CD14-positive monocyte (primary cell): ENCODE measurements around the gene FNDC7. TPM values are rescaled to one million over a fixed set of nuclear protein-coding genes. Genes with fewer than 3 reads are reported as not detected.

Experiments
- DNase-seq, 3 donors: peaks; one replicate each; pipeline ENCODE4 v3.0.0-alpha.2; 2011 to 2022
- H2AFZ ChIP-seq: 2 replicates; pipeline ENCODE4 v1.6.0; 2012; ENCODE audit warnings: mild to moderate bottlenecking, low read depth, low read length, inconsistent platforms; ENCODE audit not compliant: insufficient read depth, poor library complexity, severe bottlenecking
- H3K27ac ChIP-seq, 2 donors: 1 replicate in 1 of 2; 2 replicates in 1 of 2; pipeline ENCODE4 v1.5.1; 2012 to 2013; ENCODE audit warnings: low read length in 2 of 2, control low read depth in 1 of 2, inconsistent platforms in 1 of 2, low read depth in 1 of 2, mild to moderate bottlenecking in 1 of 2
- H3K27me3 ChIP-seq, 2 donors: one replicate each; pipeline versions ENCODE4 v1.6.0 to v1.6.1; 2011 to 2013; ENCODE audit warnings: low read length in 2 of 2; ENCODE audit not compliant: control insufficient read depth in 2 of 2, insufficient read depth in 2 of 2
- H3K36me3 ChIP-seq, 2 donors: replicated peaks in 1 of 2; 1 replicate in 1 of 2; 2 replicates in 1 of 2; pipeline versions ENCODE4 v1.5.1 to v1.6.1; 2012 to 2013; ENCODE audit warnings: low read length in 2 of 2, control low read depth in 1 of 2, inconsistent platforms in 1 of 2, mild to moderate bottlenecking in 1 of 2; ENCODE audit not compliant: insufficient read depth in 2 of 2, control insufficient read depth in 1 of 2
- H3K4me1 ChIP-seq, 2 donors: 1 replicate in 1 of 2; 2 replicates in 1 of 2; pipeline versions ENCODE4 v1.5.1 to v1.6.1; 2012 to 2013; ENCODE audit warnings: low read length in 2 of 2, control low read depth in 1 of 2, inconsistent platforms in 1 of 2, mild to moderate bottlenecking in 1 of 2, moderate library complexity in 1 of 2; ENCODE audit not compliant: insufficient read depth in 2 of 2, control insufficient read depth in 1 of 2
- H3K4me2 ChIP-seq: replicated peaks from 2 replicates; pipeline ENCODE3; 2012; ENCODE audit warnings: low read length, moderate library complexity, mild to moderate bottlenecking; ENCODE audit not compliant: poor library complexity, severe bottlenecking; ENCODE audit errors: extremely low read depth
- H3K4me3 ChIP-seq, 3 experiments: fragments of 200-600 bp in 1 of 3; sonication (generic) in 1 of 3; replicated peaks in 1 of 3; 1 replicate in 2 of 3; 2 replicates in 1 of 3; pipeline ENCODE4 v1.5.1; 2011 to 2013; ENCODE audit warnings: low read length in 3 of 3, mild to moderate bottlenecking in 3 of 3, control low read depth in 2 of 3, low read depth in 2 of 3, inconsistent platforms in 1 of 3, moderate library complexity in 1 of 3
- H3K79me2 ChIP-seq: 2 replicates; pipeline ENCODE4 v1.6.0; 2012; ENCODE audit warnings: mild to moderate bottlenecking, control low read depth, inconsistent platforms, low read length, moderate library complexity; ENCODE audit not compliant: insufficient read depth
- H3K9ac ChIP-seq: 2 replicates; pipeline ENCODE4 v1.6.0; 2017; ENCODE audit warnings: low read length, mild to moderate bottlenecking; ENCODE audit not compliant: insufficient read depth, poor library complexity, severe bottlenecking
- H3K9me3 ChIP-seq, 2 donors: replicated peaks in 1 of 2; 1 replicate in 1 of 2; 2 replicates in 1 of 2; pipeline versions ENCODE4 v1.5.1 to v1.6.1; 2012 to 2013; ENCODE audit warnings: low read length in 2 of 2, control low read depth in 1 of 2; ENCODE audit not compliant: control insufficient read depth in 1 of 2, insufficient read depth in 1 of 2
- H4K20me1 ChIP-seq: 2 replicates; pipeline ENCODE4 v1.6.0; 2012; ENCODE audit warnings: mild to moderate bottlenecking, low read length, control low read depth, moderate library complexity; ENCODE audit not compliant: insufficient read depth
- H3K27ac Mint-ChIP-seq, 7 donors: one replicate each; pipeline ENCODE4 v1.8.0; 2020; ENCODE audit warnings: mild to moderate bottlenecking in 7 of 7, mixed read lengths in 7 of 7, moderate library complexity in 6 of 7, inconsistent platforms in 2 of 7
- H3K27me3 Mint-ChIP-seq, 3 donors: one replicate each; pipeline ENCODE4 v1.8.0; 2021 to 2022; ENCODE audit warnings: low read depth in 3 of 3, mild to moderate bottlenecking in 3 of 3, mixed read lengths in 3 of 3, moderate library complexity in 3 of 3, inconsistent platforms in 1 of 3
- H3K36me3 Mint-ChIP-seq, 2 donors: one replicate each; pipeline ENCODE4 v1.8.0; 2020; ENCODE audit warnings: mixed read lengths in 2 of 2, inconsistent platforms in 1 of 2, mild to moderate bottlenecking in 1 of 2
- H3K4me1 Mint-ChIP-seq: one replicate; pipeline ENCODE4 v1.8.0; 2020; ENCODE audit warnings: mild to moderate bottlenecking, mixed read lengths
- H3K4me3 Mint-ChIP-seq, 2 donors: one replicate each; pipeline ENCODE4 v1.8.0; 2020; ENCODE audit warnings: mild to moderate bottlenecking in 2 of 2, mixed read lengths in 2 of 2, moderate library complexity in 1 of 2
- H3K9me3 Mint-ChIP-seq, 7 donors: one replicate each; pipeline ENCODE4 v1.8.0; 2020 to 2022; ENCODE audit warnings: mixed read lengths in 7 of 7, mild to moderate bottlenecking in 6 of 7, moderate library complexity in 6 of 7, inconsistent platforms in 2 of 7
- WGBS: methylation state at CpG from one replicate; pipeline ENCODE4 v1.1.5; 2013; ENCODE audit warnings: missing lambda C conversion rate; ENCODE audit not compliant: insufficient coverage; 5-methylcytosine and 5-hydroxymethylcytosine counted together
- intact Hi-C, 2 donors: fragments of 100-400 bp; cut with micrococcal nuclease; formaldehyde crosslinking; loops; one replicate each; pipeline versions ENCODE4 v1.15.0 to v1.15.1; 2023
- polyA plus RNA-seq, 3 donors: library from polyadenylated mRNA; depleted of rRNA in 1 of 3; unstranded in 2 of 3; stranded (reverse) in 1 of 3; fragments of 300-500 nt in 2 of 3; fragments of >200 nt in 1 of 3; fragmentation: Illumina TruSeq in 2 of 3; gene quantifications; 1 replicate in 2 of 3; 2 replicates in 1 of 3; pipeline ENCODE4 v1.2.3, GENCODE V29; 2012 to 2021
- TF ChIP-seq, protein P1 (sequence below): fragments of 200-600 bp; IDR thresholded peaks from one replicate; pipeline ENCODE4 v1.8.0; 2022; ENCODE audit warnings: antibody characterized with exemption, mild to moderate bottlenecking

Gene FNDC7
- polyA plus RNA-seq, 3 donors, result 0.07 TPM; not detected in 2

DNA sequence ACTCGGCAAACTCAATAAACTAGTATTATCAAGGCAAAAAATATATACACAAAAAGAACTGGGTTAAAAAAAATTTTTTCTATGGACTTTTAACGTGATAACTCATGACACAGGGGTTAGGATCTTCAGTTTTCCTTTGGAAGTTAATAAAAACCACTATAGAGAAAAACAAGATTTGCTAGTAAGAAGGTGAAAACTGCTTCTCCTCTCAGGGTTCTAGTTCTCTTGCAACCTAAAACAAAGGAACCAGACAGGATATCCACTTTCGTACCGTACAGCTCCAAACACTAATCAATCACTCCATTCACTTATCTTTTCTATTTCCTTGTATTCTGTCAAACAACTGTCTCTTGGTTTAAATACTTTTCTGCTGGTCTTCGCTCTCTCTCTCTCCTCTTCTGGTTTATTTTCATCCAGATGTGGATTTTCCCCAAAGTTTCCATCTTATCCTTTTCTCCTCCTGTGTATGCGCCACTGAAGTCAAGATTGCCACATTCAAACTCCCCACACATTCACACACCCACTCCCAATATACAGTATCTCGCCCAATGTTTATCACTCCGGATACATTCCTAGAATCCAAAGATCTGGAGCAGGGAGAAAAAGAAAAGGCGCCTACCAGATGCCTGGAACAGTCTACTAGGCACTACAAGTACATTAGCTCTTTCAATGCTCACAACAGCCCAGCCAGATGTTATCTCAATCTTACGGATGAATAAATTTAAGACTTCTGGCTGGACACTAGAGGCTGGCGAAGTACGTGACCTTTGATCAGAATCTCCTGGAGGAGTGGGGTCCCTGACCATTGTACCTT is 21.4 kb upstream of the FNDC7 start:
- Histone ChIP-seq H3K9me3 (no peaks in the 10 kb centered on the region), H3K79me2 (peaks cover 57% of the 10 kb centered on the region), H3K27me3 (no peaks in the 10 kb centered on the region), H3K4me3 (peak overlapping the region; percentile 67 to 86 (median 83)), H3K9ac (peak overlapping the region; percentile 93), H2AFZ (peak overlapping the region; percentile 89), H3K36me3 (peaks cover 7 to 9% of the 10 kb centered on the region in 2 donors), H3K4me2 (peak overlapping the region; percentile 93), H3K4me1 (peaks cover 18 to 42% of the 10 kb centered on the region in 2 donors), H3K27ac (peak overlapping the region; percentile 94 to 95), H4K20me1 (peaks cover 35% of the 10 kb centered on the region)
- TF ChIP-seq, protein P1, sequence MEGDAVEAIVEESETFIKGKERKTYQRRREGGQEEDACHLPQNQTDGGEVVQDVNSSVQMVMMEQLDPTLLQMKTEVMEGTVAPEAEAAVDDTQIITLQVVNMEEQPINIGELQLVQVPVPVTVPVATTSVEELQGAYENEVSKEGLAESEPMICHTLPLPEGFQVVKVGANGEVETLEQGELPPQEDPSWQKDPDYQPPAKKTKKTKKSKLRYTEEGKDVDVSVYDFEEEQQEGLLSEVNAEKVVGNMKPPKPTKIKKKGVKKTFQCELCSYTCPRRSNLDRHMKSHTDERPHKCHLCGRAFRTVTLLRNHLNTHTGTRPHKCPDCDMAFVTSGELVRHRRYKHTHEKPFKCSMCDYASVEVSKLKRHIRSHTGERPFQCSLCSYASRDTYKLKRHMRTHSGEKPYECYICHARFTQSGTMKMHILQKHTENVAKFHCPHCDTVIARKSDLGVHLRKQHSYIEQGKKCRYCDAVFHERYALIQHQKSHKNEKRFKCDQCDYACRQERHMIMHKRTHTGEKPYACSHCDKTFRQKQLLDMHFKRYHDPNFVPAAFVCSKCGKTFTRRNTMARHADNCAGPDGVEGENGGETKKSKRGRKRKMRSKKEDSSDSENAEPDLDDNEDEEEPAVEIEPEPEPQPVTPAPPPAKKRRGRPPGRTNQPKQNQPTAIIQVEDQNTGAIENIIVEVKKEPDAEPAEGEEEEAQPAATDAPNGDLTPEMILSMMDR, result no peak
- peak overlapping the region; percentile 92 to 98 for H3K4me3 Mint-ChIP-seq
- H3K27me3 Mint-ChIP-seq, result peaks cover 0 to 10% (median 5%) of the 10 kb centered on the region in 3 donors
- H3K36me3 Mint-ChIP-seq, result peaks cover 9 to 10% of the 10 kb centered on the region in 2 donors
- WGBS, result 5% methylated on average over 9 of the region's 12 CpGs
- peaks cover 0 to 6% (median 0%) of the 10 kb centered on the region in 7 donors for H3K9me3 Mint-ChIP-seq
- intact Hi-C loops, result loop anchor here (5.0 to 10.0 kb wide), 3 partner anchors 56 to 193 kb away; partner anchors contain the start of gene STXBP3 (in 1 of the 2)
- H3K4me1 Mint-ChIP-seq, result peaks cover 33% of the 10 kb centered on the region
- peak in 1 of 3 donors; percentile 26 for DNase-seq
- H3K27ac Mint-ChIP-seq, result peak overlapping the region; percentile 97 to 99 (median 99)

DNA sequence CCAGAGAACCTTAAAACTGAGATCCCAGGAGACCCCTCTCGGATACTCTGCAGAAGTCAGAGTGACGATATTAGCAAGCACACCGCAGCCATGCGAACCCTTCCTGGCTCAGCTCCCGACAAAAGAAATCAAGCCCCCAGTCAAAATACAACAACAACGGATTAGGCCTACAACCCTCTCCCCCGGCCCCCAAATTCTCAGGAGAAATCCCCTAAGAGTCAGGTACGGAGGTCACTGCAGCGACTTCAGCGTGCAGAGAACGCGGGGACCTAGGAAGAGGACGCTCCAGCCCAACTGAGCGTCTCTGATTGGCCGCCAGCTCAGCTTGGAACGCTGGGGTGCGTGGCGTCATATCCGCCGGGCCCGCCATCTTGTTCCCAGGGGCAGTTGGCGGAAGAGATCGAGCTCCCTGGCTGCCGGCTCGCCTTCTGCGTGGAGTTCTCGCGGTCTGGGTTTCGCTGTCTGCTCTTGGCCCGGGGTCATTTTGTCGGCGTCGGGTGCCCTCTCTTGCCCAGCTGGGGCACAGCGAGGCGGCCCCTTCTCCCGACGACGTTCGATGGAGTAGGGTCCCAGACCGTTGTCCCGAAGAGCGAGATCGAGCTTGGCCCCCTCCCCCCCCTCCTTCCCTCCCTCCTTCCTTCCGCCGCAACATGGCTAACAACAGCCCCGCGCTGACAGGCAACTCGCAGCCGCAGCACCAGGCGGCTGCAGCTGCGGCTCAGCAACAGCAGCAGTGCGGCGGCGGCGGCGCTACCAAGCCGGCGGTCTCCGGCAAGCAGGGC is 20.6 kb upstream of the FNDC7 start, which contains the start of gene PRPF38B:
TSS of gene PRPF38B (plus strand) at position 369 of the 782 bp plus-strand sequence. CDS start at position 651, 282 bp downstream.
- no peaks in the 10 kb centered on the region for H3K9me3 ChIP-seq
- peaks cover 15 to 17% of the 10 kb centered on the region in 2 donors for H3K36me3 ChIP-seq
- 0% methylated on average over 57 of the region's 59 CpGs for WGBS

More for the DNA sequence above, 20.6 kb upstream of the FNDC7 start, which contains the start of gene PRPF38B:
- peak within 1 kb of the TSS; percentile 92 to 98 for H3K4me3 Mint-ChIP-seq
- intact Hi-C loops, result loop anchor here (5.0 to 10.0 kb wide), 3 partner anchors 55 to 193 kb away; partner anchors contain the start of gene STXBP3 (in 1 of the 2)
- H3K27ac Mint-ChIP-seq, result peak within 1 kb of the TSS; percentile 97 to 99 (median 99)
- peak within 1 kb of the TSS; percentile 89 for H2AFZ ChIP-seq
- H3K27me3 Mint-ChIP-seq, result peaks cover 0 to 8% (median 5%) of the 10 kb centered on the region in 3 donors
- peaks cover 43% of the 10 kb centered on the region for H4K20me1 ChIP-seq
- TF ChIP-seq, protein P1, result no peak
- peak; percentile 89 to 91 (median 90) for DNase-seq
- H3K27me3 ChIP-seq, result no peaks in the 10 kb centered on the region
- H3K79me2 ChIP-seq, result peaks cover 65% of the 10 kb centered on the region
- H3K4me2 ChIP-seq, result peak within 1 kb of the TSS; percentile 93
- H3K27ac ChIP-seq, result peak within 1 kb of the TSS; percentile 94 to 95
- H3K4me1 Mint-ChIP-seq, result peaks cover 33% of the 10 kb centered on the region
- peak within 1 kb of the TSS; percentile 93 for H3K9ac ChIP-seq
- H3K4me1 ChIP-seq, result peaks cover 18 to 42% of the 10 kb centered on the region in 2 donors
- H3K9me3 Mint-ChIP-seq, result peaks cover 0 to 6% (median 0%) of the 10 kb centered on the region in 7 donors
- peak within 1 kb of the TSS; percentile 67 to 86 (median 83) for H3K4me3 ChIP-seq
- H3K36me3 Mint-ChIP-seq, result peaks cover 17 to 18% of the 10 kb centered on the region in 2 donors
